Heart left ventricle (tissue), 13 donors: ENCODE data around the gene PREP.

Experiments
- CTCF ChIP-seq, 12 donors: fragments of 200-600 bp; sonication (generic) in 4 of 12; IDR thresholded peaks; one replicate each; pipeline versions ENCODE4 v1.5.0 to v1.8.0; 2018 to 2022; ENCODE audit warnings: antibody characterized with exemption in 12 of 12, mild to moderate bottlenecking in 5 of 12
- POLR2A ChIP-seq, 2 donors: fragments of 450-650 bp; IDR thresholded peaks; one replicate each; pipeline ENCODE4 v1.6.1; 2017; ENCODE audit warnings: antibody characterized with exemption in 2 of 2, mild to moderate bottlenecking in 2 of 2, moderate library complexity in 2 of 2
- donor health status: ischemic (EF 13 %, LVEDD 7.1; RV severe dilation, severe dysfunction).
- donor health status: DM: no; HTN: yes; CAD: no.
- donor health status: DM: no; HTN: no; CAD: no.
- donor health status: ischemic (EF 25% LVEDD 6.9; RV normal size, moderate dysfunction).
- donor health status: ischemic (EF 25% LVEDD 5.7; RV mildly dilated, moderate dysfunction).
- donor health status: ischemic (EF 35%, LVEDD 5.7; RV mildly dilated, moderate dysfunction).
- donor health status: nonischemic (EF 11% LVEDD 7.7; RV severe dilation, severe dysfunction).
- donor health status: DM: yes; HTN: yes; CAD: no.
- donor health status: PGD.
- donor health status: ischemic (EF 29% LVEDD 5.4; RV normal size, mild dysfunction).
- donor health status: nonischemic (EF 23%, LVEDD 6.1; RV moderate dilation, normal function).

GRCh38 chr6:105363100-105363754 lies 39.7 kb downstream of the PREP start:
- TF ChIP-seq POLR2A (IDR thresholded peaks at IDR 0.05) (no peak), CTCF (IDR thresholded peaks at IDR 0.05) (peak in 7 of 12 donors; percentile 30 to 49 (median 41))
